ENCODE measurements around the gene SLIT1.

GRCh38 chr10:97069026-97069425 lies 116.7 kb downstream of the SLIT1 start:
- TF ChIP-seq CTCF (conservative IDR thresholded peaks at IDR 0.05) = no peak
- no peak for TF ChIP-seq ZFX (IDR thresholded peaks at IDR 0.05)

Data from C4-2B (cell line).